Stimulated activated CD8-positive, alpha-beta memory T cell treated with anti-CD3 and anti-CD28 coated beads, Interleukin-12 subunit alpha, Interleukin-12 subunit beta, amount 100 ng/mL, for 24 hours (primary cell): ENCODE data around the gene SLFN5.
A peak's percentile ranks its signal among the peaks of the same experiment; 100 is the strongest.
"Not testable (repeated sequence)": the region's sequence is repeated elsewhere in the genome, so short reads cannot be mapped to it uniquely, and the experiment has no call there.

Source experiments
- DNase-seq: peaks from one replicate; pipeline ENCODE4 v3.0.0-alpha.2; 2020; ENCODE audit errors: extremely low read depth

SLFN5 gene

GRCh38 chr17:35242805-35243560, at the start of gene SLFN5:
TSS of gene SLFN5 (plus strand) at chr17:35243072. CDS start at chr17:35258691, 15,619 bp downstream.
- peak; percentile 77 for DNase-seq

- not testable (repeated sequence) for DNase-seq
Observed at GRCh38 chr17:35194001-35194400, 48.9 kb upstream of the SLFN5 start, which contains the start of gene SLC35G3. TSS of gene SLC35G3 (minus strand) at chr17:35194393. CDS start at chr17:35194307, 86 bp downstream.

- not testable (repeated sequence) for DNase-seq
Observed at GRCh38 chr17:35195062-35195461, 47.8 kb upstream of the SLFN5 start.

- DNase-seq = not testable (repeated sequence)
Observed at GRCh38 chr17:35202582-35202981, 40.3 kb upstream of the SLFN5 start.

DNA sequence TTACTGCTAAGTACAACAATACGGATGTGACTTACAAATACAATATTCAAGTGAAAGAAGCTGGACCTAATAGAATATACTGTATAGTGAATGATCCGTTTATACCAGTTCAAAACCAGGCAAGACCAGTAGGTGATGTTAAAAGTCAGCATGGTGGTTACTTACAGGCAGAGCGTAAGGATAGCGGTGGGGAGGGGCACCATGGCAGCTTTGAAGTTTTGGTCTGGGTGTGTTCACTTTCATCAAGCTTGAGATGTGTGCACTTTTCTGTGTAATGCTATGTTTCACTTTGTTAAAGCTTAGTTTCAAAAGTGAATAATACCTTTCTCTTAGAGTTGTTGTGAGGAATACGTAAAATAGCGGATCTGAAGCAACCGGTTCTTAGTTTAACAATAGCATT, 32.1 kb upstream of the SLFN5 start:
- DNase-seq = no peak

DNA sequence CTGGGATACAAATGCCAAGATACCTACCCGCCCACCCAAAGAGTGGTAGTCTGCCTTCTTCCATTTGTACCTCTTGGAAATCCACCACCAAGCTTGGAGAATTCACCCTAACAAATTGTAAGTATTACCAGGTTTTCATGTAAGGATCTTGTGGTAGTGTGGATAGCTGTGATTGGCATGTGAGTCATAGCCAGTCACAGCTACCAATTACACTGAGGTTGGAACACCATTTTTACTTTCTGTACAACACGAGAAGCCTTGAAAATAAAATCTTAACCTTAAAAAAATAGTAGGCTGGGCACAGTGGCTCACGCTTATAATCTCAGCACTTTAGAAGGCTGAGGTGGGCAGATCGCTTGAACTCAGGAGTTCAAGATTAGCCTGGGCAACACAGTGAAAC, 30.2 kb upstream of the SLFN5 start:
- no peak for DNase-seq

GRCh38 chr17:35213412-35213940, 29.4 kb upstream of the SLFN5 start:
- no peak for DNase-seq

- DNase-seq = no peak
Observed at GRCh38 chr17:35214192-35214591, 28.7 kb upstream of the SLFN5 start.

GRCh38 chr17:35214631-35215273, 28.1 kb upstream of the SLFN5 start:
- no peak for DNase-seq

GRCh38 chr17:35217107-35217506, 25.8 kb upstream of the SLFN5 start:
- no peak for DNase-seq

GRCh38 chr17:35218915-35219314, 24.0 kb upstream of the SLFN5 start:
- DNase-seq = no peak

DNA sequence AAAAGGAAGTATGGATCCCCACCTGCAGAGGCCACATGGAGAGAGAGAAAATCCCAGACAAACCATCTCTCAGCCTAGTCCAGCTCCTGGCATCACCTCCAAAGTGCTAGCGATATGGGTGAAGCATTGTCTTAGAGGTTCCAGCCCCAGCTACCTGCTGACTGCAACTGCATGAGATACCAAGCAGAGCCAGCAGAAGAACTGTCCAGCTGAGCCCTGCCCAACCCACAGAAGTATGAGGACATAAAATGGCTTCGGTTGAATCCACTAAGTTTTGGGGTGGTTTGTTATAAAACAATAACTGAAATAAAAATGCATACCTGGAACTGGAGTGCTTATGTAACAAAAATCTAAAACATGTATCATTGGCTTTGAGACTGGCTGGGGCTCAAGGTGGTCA, 20.4 kb upstream of the SLFN5 start:
- no peak for DNase-seq

DNA sequence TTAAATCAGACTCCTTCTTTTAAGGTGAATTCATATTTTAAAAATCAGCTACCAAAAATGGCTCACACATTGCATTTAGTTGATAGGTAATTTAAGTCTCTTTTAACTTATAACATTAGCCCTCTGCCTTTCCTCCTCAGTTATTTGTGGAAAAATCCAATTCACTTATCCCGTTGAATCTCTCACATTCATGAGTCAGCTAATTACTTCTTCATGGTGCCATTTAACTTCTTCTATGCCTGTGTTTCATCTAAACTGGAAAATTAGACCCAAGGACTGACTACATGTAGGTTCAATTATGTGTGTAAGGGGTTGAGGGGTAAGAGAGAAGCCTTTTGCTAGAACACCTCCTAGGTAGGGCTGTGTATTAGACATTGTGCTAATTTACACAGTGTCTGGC, 18.4 kb upstream of the SLFN5 start:
- no peak for DNase-seq

DNA sequence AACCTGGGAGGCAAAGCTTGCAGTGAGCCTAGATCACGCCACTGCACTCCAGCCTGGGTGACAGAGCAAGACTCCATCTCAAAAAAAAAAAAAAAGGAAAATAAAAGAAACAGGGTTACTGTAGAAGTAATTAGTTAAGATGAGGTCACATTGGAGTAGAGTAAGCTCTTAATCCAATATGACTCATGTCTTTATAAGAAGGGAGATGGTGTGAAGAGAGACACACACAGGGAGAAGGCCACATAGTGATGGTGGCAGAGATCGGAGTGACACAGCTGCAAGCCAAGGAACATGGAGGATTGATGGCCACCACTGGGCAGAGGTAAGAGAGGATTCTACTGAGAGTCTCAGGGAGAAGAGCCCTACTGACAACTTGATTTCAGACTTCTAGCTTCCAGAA, 15.3 kb upstream of the SLFN5 start:
- DNase-seq = no peak

- no peak for DNase-seq
Observed at GRCh38 chr17:35229638-35230037, 13.2 kb upstream of the SLFN5 start.

DNA sequence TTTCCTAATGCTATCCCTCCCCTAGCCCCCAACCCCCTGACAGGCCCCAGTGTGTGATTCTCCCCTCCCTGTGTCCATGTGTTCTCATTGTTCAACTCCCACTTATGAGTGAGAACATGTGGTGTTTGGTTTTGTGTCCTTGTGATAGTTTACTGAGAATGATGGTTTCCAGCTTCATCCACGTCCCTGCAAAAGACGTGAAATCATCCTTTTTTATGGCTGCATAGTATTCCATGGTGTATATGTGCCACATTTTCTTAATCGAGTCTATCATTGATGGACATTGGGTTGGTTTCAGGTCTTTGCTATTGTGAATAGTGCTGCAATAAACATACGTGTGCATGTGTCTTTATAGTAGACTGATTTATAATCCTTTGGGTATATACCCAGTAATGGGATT, 8.6 kb upstream of the SLFN5 start:
- DNase-seq = not testable (repeated sequence)

DNA sequence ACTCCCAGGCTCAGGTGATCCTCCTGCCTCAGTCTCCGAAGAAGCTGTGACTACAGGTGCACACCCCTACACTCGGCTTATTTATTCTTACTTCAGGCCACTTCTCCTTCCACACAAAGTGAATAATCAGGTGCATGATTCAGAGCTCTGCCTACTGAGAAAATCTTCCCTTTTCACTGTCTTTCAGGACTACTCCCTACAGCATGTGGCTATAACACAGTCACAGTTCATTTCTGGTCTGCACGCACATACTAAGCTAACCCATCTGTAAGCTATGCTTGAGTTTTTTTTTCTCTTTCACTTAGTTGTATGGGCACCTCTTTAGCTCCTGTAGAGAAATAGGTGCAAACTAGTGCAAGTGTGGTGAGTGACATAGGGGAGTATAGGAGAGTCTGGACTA, 7.6 kb upstream of the SLFN5 start:
- DNase-seq = no peak

DNA sequence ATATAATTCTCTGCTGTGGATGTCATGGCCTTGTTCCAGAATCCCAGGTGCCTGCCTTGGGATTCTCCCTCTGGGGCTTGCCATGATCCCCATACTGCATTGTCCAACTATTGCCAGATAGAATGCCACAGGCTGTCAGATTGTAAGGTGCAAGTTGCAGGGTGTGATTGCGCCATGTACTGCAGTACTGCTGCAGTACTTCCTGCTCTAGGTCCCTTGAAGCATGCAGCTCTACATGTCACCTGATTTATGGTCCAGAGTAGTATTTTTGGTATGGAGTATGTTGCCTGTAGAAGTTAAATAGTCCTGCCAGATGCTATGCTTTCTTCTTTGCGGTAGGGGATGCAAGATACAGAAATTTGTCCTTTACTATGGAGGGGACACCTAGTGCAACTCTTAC, 7.0 kb upstream of the SLFN5 start:
- DNase-seq = no peak

- no peak for DNase-seq
Observed at GRCh38 chr17:35236821-35237220, 6.1 kb upstream of the SLFN5 start.

DNA sequence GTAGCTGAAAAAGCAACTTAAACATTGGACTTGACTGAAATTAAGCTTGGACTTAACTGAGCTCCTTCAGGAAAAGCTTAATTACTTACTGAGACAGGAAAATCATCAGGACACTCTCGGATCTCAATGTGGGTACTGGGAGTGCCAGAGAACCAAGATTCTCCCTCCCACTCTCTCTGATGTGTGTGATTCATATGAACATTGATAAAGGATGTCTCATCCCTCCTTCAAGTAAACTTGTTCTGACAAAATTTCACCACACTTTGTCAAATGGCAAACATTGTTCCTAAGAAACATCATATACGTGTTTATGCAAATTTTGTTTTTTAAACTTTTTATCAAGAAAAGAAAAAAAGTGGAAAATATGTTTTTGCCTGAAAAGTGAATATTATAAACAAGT, 4.1 kb upstream of the SLFN5 start:
- no peak for DNase-seq

- DNase-seq = no peak
Observed at GRCh38 chr17:35239823-35240222, 3.0 kb upstream of the SLFN5 start.

GRCh38 chr17:35240861-35241260, 2.0 kb upstream of the SLFN5 start:
- DNase-seq = no peak

GRCh38 chr17:35241520-35241919, 1.4 kb upstream of the SLFN5 start:
- no peak for DNase-seq
